LHCN-M2 (cell line): Measurements from ENCODE around the gene WDFY4. TPM values are rescaled to one million over a fixed set of nuclear protein-coding genes. Genes with fewer than 3 reads are reported as not detected.
A peak's percentile ranks its signal among the peaks of the same experiment; 100 is the strongest.

ENCODE experiments used
- DNase-seq: peaks from one replicate; pipeline ENCODE4 v3.0.0-alpha.2; 2012; ENCODE audit warnings: low read depth
- total RNA-seq: library from RNA; depleted of rRNA; stranded (reverse); fragments of >200 nt; gene quantifications from 2 replicates; pipeline ENCODE4 v1.2.3, GENCODE V29; 2014

The WDFY4 gene
- total RNA-seq, 1 experiment from 2014 or later, result not detected

DNA sequence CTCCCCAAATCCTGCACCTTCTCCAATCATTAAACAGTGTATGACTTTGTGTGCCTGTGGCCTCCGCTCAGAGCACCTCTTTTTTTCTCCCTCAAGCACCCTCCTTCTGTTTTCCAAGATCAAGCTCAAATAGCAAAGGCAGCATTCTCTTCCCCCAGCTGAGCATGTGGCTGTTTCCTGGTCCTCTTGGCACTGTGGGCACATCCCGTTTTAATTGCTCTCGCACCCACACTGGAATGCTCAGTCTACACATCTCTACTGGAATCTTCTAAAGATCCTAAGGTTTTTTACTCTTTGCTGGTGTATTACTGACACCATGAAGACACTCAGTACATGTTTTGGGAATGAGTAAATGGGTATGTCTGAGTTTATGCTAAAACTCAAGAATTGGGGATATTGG is 107.4 kb downstream of the WDFY4 start:
- DNase-seq, result no peak

GRCh38 chr10:48792687-48793096 is 108.0 kb downstream of the WDFY4 start:
- DNase-seq, result peak; percentile 19

GRCh38 chr10:48794074-48794473 is 109.4 kb downstream of the WDFY4 start:
- no peak for DNase-seq

DNA sequence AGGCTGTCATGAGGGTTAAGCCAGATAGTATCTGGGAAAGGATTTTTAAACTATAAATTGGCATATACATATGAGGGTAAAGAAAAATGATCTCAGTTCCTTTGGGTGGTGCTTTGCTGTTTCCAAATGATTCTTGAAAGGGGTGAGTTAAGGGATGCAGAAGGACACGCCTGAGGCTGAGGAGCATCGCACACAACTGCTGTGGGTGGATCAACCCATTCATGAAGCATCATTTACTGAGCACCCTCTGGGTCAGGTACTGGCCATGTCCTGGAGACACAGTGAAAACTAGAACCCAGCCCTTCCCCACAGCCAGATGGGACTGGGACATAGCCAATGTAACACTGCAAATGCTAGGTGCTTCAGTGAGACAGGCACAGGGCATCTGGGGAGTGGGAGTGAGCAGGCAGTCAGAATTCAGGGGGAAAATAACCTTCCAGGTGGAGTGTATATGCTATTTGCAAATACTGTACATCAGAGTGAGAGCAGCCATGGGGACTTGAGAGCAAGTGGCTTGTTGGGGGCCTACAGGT is 112.1 kb downstream of the WDFY4 start:
- no peak for DNase-seq

DNA sequence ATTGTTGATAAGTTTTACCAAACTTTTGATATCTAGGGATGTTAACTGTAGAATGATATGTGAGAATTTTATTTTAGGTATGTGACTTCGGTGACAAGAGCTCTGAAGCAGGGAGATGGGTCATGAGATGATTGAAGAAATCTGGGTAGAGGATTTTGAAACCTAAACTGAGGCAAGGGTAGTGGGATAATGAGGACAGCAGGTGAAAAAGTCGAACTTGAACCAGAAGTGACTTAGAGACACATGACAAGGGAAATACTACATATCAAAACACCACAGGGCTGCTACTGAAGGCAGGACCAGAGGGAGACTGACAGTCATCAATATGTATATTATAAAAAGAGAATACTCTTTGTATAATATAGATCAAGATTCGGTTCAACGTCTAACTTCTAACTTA is 113.2 kb downstream of the WDFY4 start:
- DNase-seq, result no peak

DNA sequence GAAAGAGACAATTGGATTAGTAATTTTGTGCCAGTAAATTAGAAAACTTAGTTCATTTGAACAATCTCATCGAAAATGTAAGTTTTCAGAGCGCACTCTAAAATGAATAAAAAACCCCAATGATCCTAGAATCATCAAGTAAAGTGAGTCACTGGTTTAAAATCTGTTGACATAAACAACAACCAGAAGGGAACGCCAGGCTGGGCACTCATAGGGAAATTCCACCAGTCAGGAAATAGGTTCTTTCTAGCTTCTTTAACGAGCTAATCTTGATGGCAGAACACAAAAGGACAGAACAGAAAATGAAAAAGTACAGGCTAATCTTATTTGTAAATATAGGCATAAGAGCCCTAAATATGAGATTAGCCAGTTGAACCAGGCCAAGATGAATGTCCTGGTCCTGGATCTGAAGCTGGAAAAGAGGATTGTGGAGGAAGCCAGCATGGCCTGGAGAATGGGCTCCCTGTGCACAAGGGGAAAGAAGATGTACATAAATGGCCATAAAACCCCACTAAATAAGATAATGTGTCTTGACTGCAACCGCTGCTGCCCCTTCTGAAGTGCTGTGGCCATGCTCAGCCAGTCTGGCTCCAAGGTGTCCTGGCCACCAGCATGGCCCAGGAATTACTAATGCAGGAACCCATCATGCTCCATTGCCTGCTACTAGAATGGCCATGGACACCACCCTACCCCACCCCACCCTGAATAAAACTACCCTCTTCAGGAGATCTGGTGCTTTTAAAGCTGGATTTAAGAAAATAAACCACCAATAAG is 114.0 kb downstream of the WDFY4 start:
- no peak for DNase-seq

DNA sequence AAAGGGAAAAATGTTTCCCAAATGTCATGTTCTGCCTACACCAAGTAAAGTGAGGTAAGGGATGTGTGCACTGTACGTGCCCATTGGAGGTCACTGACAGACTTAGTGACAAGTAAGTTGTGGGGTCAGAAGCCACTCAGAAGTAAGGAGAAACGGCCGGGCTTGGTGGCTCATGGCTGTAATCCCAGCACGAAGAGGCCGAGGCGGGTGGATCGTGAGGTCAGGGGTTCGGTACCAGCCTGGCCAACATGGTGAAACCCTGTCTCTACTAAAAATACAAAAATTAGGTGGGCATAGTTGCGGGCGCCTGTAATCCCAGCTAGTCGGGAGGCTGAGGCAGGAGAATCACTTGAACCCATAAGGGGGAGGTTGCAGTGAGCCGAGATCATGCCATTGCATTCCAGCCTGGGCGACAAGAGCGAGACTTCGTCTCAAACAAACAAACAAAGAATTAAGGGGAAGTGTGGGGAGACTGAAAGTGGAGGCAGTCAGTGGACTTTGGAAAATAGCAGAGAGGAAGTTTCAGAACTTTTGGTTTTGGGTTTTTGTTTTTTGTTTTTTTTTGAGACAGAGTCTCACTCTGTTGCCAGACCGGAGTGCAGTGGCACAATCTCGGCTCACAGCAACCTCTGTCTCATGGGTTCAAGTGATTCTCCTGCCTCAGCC is 114.8 kb downstream of the WDFY4 start:
- DNase-seq, result no peak

- no peak for DNase-seq
These were observed 115.5 kb downstream of the WDFY4 start for GRCh38 chr10:48800007-48800675.

DNA sequence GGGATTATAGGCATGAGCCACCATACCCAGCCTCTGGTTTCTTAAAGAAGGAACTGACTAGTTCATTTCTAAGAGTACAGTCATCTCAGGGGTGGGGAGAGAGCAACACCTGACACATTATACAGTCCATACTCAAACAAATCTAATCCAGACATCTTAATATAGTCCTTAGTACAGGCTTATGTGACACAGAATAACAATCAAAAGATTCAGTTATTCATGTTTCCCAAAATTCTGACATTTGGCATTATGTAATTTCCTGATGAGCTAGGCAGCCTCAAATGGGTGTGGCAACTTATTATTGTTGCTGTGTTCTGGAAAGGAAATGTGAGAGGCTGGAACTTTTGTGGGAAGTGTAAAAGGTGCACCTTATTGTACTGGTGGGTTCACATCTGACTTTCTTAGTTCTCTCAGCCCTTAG is 116.3 kb downstream of the WDFY4 start:
- no peak for DNase-seq

DNA sequence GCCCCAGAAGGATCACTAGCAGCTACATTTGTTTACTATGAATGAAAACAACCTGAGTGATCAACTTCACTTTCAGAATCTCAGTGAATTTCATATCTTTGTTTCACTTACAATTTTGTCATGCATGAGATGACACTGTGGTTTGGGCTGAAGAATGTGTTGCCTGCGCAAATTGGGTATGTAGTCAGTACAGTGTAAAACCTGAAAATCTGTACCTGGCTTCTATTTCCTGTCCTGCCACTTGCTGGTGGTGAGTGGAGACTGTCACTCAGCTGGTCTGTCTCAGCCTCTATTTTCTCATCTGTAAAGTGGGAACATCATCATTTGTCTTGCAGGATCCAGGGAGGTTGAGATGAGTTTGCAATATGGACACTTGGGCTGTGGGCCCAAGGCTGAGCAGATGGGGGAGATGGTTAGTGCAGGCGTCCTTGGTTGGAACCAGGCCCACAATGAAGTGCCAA is 118.0 kb downstream of the WDFY4 start:
- DNase-seq, result no peak

DNA sequence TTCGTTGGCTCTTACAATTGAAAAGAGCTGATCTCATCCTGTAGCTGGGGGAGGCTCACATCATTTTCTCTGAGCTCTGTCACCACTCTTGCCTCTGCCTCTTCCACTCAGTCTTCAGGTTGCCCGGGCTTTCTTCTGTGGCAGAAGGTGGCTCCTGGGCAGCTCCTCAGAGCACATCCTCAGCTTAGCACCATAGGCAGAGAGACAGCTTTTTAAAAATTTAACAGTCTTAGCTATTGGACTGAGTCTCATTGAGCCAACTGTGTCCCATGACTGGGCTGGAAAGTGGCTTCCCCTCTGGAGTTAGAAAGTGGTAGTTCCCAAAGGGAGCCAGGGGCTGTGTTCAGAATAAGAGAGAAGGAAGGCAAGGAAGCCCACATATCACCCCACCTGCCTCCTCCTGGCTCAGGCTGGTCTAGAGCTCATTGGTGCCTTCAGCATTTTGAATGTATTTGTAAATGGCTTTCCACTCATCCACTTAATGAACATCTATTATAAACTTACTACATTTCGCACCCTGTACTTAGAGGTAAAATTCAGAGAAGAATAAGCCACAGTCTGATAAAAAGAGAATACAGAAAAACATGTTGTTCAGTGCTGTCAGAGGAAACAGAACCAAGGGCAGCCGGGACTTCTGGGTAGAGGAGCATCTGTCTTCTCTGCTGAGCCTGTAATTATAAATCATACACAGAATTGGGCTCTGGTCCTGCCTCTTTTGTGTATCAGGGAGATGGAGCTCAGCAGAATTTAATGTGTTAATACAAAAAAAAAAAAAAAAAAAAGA is 119.3 kb downstream of the WDFY4 start:
- DNase-seq, result no peak

DNA sequence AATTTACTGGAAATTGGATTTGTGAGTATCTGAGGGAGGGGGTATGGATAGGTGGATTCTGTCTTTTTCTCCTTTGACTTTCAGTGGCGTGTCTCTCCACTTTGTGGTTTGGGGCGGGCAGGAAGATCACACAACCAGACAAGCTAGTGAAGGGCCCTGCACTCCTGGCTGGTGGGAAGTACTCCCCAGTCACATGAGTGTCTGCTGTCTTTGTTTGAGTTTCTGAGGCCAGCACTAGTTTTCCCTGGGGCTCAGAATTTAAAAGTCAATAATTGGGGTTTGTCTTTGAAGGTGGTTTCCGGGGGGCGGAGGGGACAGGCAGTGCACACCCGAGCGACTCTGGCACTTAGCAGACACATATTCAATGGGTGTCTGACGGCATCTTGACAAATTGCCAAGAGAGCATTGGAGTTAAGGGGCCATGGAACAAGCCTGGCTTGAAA is 120.1 kb downstream of the WDFY4 start:
- no peak for DNase-seq

GRCh38 chr10:48805411-48805810 is 120.7 kb downstream of the WDFY4 start:
- DNase-seq, result no peak

DNA sequence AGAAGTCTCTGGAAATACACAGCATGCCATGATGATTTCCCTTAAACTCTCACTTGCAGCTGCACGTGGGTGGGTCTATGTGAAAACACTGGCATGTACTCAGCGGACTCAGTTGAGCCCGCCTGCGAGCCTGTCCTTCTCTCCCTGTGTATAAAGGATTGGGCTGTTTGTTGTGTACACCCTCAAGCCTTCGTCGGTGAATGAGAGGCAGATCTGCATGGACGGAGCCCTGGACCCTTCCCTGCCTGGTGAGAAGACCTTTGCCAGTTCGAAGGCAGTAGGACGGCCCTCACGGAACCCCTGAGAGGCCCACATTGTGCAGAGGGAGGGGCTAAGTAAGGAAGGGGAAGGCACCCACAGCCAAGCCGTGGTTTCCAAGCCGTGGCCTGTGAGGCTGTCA is 121.2 kb downstream of the WDFY4 start:
- DNase-seq, result no peak

DNA sequence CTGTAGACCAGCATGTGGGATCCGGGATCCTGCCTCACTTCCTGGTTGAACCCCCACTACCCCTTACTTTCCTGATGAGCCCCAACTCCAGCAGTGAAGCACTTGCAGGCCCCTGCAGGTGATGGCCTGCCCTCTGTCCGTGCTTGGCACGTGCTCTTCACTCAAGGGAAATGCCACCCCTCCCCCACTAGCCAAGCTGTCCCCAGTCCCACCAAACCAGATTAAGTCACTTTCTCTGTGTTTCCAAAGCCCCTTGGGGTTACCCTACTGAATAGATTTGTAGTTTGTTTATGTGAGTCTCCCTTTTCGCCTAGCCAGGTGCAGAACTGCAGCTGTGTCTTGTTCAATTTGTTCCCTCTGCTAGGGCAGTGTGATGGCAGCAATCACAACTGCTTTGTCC is 121.7 kb downstream of the WDFY4 start:
- DNase-seq, result no peak

- no peak for DNase-seq
These were observed 123.3 kb downstream of the WDFY4 start for GRCh38 chr10:48807791-48808470.

DNA sequence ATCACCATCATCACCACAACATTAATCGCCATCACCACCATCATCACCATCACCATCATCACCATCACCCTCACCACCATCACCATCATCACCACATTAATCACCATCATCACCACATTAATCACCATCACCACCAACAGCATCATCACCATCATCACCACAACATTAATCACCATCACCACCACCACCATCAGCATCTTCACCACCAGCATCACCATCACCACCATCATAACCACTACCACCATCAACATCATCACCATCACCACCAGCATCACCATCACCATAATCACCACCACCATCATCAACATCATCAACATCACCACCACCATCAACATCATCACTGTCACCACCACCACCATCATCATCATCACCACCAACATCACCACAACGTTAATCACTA is 124.6 kb downstream of the WDFY4 start:
- no peak for DNase-seq

DNA sequence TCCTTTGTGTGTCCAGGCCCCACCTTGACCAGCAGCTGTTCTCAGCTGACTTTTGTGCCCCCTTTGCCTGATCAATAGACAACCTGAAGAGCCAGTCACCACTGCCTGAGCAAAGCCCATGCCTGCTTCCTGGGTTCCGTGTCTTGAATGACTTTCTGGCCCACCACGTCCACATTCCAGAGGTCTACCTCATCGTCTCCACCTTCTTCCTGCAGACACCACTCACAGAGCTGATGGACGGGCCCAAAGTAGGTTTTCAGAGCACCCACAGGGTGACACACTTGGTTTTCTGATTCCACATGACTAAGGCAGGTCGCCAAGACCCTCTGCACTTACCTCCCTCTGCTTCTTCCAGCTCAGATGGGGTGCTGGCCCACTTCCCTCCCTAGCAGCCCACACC is 126.8 kb downstream of the WDFY4 start:
- no peak for DNase-seq

DNA sequence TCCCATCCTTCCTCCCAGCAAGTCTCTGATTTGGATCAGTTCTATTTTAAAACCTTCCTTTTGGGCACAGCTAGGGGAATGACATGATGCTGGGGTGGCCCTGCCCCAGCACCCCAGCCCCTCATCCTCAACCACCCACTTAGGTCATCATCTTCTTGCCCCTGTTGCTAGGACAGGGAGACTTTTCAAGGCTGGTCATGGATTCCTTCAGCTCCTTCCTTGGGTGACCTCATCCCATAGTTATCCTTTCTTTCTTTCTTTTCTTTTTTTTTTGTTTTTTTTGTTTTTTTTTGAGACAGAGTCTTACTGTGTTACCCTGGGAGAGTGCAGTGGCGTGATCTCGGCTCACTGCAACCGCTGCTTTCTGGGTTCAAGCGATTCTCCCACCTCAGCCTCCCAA is 127.2 kb downstream of the WDFY4 start:
- no peak for DNase-seq

- DNase-seq, result no peak
These were observed 128.6 kb downstream of the WDFY4 start for GRCh38 chr10:48813291-48813690.

DNA sequence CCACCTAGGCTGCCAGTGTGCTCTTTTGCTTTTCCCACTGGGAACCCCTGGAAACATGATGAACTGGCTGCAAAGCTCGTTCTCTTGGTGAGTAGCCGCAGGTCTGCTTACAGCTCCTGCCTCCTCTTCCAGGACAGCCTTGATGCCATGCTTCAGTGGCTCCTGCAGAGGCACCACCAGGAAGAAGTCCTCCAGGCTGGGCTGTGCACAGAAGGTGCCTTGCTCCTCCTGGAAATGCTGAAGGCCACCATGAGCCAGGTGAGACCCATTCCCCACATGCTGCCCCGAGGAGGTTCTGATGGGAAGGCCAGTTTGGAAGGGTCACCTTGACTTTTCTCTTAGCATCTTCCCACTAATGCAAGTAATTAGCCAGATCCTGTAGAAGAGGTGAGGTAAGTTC is 129.2 kb downstream of the WDFY4 start:
- DNase-seq, result no peak
